B cell (primary cell): ENCODE results near the gene SLC22A25. TPM values are rescaled to one million over a fixed set of nuclear protein-coding genes. Genes with fewer than 3 reads are reported as not detected.
"Not testable (repeated sequence)": the region's sequence is repeated elsewhere in the genome, so short reads cannot be mapped to it uniquely, and the experiment has no call there.

Source experiments
- ATAC-seq: fragments of 200-7000 bp; cut with Tn5 transposase; one replicate; pipeline ENCODE4 v1.10.0; 2021; ENCODE audit warnings: low read depth, mild to moderate bottlenecking, moderate number of reproducible peaks, moderate library complexity
- CTCF ChIA-PET: fragments of 350-600 bp; sonication (Branson Sonifier 250); formaldehyde crosslinking; loops from one replicate; lab custom pipeline; 2021; ENCODE audit warnings: antibody characterized with exemption, inconsistent platforms; lab: Charles Lee
- POLR2A ChIA-PET: fragments of 350-600 bp; sonication (Branson Sonifier 250); formaldehyde crosslinking; loops from one replicate; lab custom pipeline; 2021; ENCODE audit warnings: antibody characterized with exemption; lab: Charles Lee
- DNase-seq: peaks from one replicate; pipeline ENCODE4 v3.0.0; 2013
- H2AFZ ChIP-seq: 2 replicates; pipeline ENCODE4 v1.6.1; 2012; ENCODE audit warnings: mild to moderate bottlenecking, low read depth, low read length; ENCODE audit not compliant: insufficient read depth, poor library complexity, severe bottlenecking
- H3K27ac ChIP-seq, 2 donors: 1 replicate in 1 of 2; 2 replicates in 1 of 2; pipeline ENCODE4 v1.5.1; 2012 to 2013; ENCODE audit warnings: low read length in 2 of 2, mild to moderate bottlenecking in 2 of 2, moderate library complexity in 1 of 2
- H3K27me3 ChIP-seq, 4 experiments: fragments of 200-600 bp in 1 of 4; sonication (generic) in 1 of 4; replicated peaks in 1 of 4; 1 replicate in 2 of 4; 2 replicates in 2 of 4; pipeline versions ENCODE4 v1.6.1 to v1.7.0; 2013 to 2016; ENCODE audit warnings: low read length in 3 of 4, mild to moderate bottlenecking in 2 of 4, mixed read lengths in 1 of 4, moderate library complexity in 1 of 4; ENCODE audit not compliant: insufficient read depth in 4 of 4, control insufficient read depth in 3 of 4; ENCODE audit errors: control extremely low read depth in 1 of 4
- H3K36me3 ChIP-seq, 2 experiments: replicated peaks in 1 of 2; 1 replicate in 1 of 2; 2 replicates in 1 of 2; pipeline versions ENCODE4 v1.6.1 to v1.7.1; 2013; ENCODE audit warnings: low read length in 1 of 2; ENCODE audit not compliant: insufficient read depth in 2 of 2, control insufficient read depth in 1 of 2; ENCODE audit errors: control extremely low read depth in 1 of 2, extremely low read depth in 1 of 2
- H3K4me1 ChIP-seq, 2 donors: fragments of 200-600 bp in 1 of 2; sonication (generic) in 1 of 2; 1 replicate in 1 of 2; 2 replicates in 1 of 2; pipeline versions ENCODE4 v1.5.1 to v1.6.1; 2013 to 2017; ENCODE audit warnings: low read length in 2 of 2; ENCODE audit not compliant: control insufficient read depth in 2 of 2, insufficient read depth in 2 of 2
- H3K4me2 ChIP-seq: replicated peaks from 2 replicates; pipeline ENCODE3; 2012; ENCODE audit warnings: mild to moderate bottlenecking, low read depth, low read length; ENCODE audit not compliant: poor library complexity, severe bottlenecking
- H3K4me3 ChIP-seq, 5 experiments: fragments of 200-600 bp in 1 of 5; sonication (generic) in 1 of 5; 1 replicate in 3 of 5; 2 replicates in 2 of 5; pipeline versions ENCODE4 v1.5.1 to v1.7.0; 2011 to 2016; ENCODE audit warnings: low read length in 4 of 5, mild to moderate bottlenecking in 4 of 5, low read depth in 2 of 5, control low read depth in 1 of 5, moderate library complexity in 1 of 5; ENCODE audit not compliant: insufficient read depth in 1 of 5; ENCODE audit errors: control extremely low read depth in 1 of 5, extremely low read depth in 1 of 5
- H3K79me2 ChIP-seq: fragments of 200-600 bp; sonication (generic); one replicate; pipeline ENCODE4 v1.6.0; 2016; ENCODE audit warnings: low read length; ENCODE audit not compliant: control insufficient read depth, insufficient read depth
- H3K9ac ChIP-seq: fragments of 200-600 bp; sonication (generic); 2 replicates; pipeline ENCODE4 v1.6.1; 2017; ENCODE audit warnings: mild to moderate bottlenecking, low read length, moderate library complexity
- H3K9me3 ChIP-seq, 3 donors: one replicate each; pipeline versions ENCODE4 v1.6.1 to v1.7.1; 2013; ENCODE audit warnings: low read length in 2 of 3; ENCODE audit not compliant: control insufficient read depth in 2 of 3, insufficient read depth in 1 of 3; ENCODE audit errors: control extremely low read depth in 1 of 3
- H4K20me1 ChIP-seq: 2 replicates; pipeline ENCODE4 v1.6.0; 2012; ENCODE audit warnings: mild to moderate bottlenecking, low read length; ENCODE audit not compliant: insufficient read depth, control insufficient read depth, poor library complexity, severe bottlenecking
- H3K27ac Mint-ChIP-seq: one replicate; pipeline ENCODE4 v1.8.0; 2021; ENCODE audit warnings: mixed read lengths
- H3K27me3 Mint-ChIP-seq: one replicate; pipeline ENCODE4 v1.8.0; 2021; ENCODE audit warnings: mixed read lengths
- H3K4me1 Mint-ChIP-seq: one replicate; pipeline ENCODE4 v1.8.0; 2021; ENCODE audit warnings: mixed read lengths
- H3K4me3 Mint-ChIP-seq: one replicate; pipeline ENCODE4 v1.8.0; 2021; ENCODE audit warnings: mixed read lengths
- H3K9me3 Mint-ChIP-seq: one replicate; pipeline ENCODE4 v1.8.0; 2022; ENCODE audit warnings: mixed read lengths; ENCODE audit not compliant: insufficient read depth
- CTCF ChIP-seq: fragments of 200-600 bp; IDR thresholded peaks from one replicate; pipeline ENCODE4 v1.8.0; 2022; ENCODE audit warnings: antibody characterized with exemption, mild to moderate bottlenecking
- EZH2 ChIP-seq: IDR thresholded peaks from 2 replicates; pipeline ENCODE4 v1.6.1; 2012; ENCODE audit warnings: borderline replicate concordance, low read depth, mild to moderate bottlenecking, moderate library complexity, low read length; ENCODE audit not compliant: insufficient read depth, poor library complexity, severe bottlenecking
- WGBS: methylation state at CpG from one replicate; pipeline ENCODE4 v1.1.5; 2013; ENCODE audit warnings: missing lambda C conversion rate; ENCODE audit not compliant: insufficient coverage; 5-methylcytosine and 5-hydroxymethylcytosine counted together
- intact Hi-C: fragments of 100-400 bp; cut with micrococcal nuclease; formaldehyde crosslinking; loops from one replicate; pipeline ENCODE4 v1.10.0; 2022
- polyA plus RNA-seq: library from polyadenylated mRNA; depleted of rRNA; stranded (reverse); fragments of >200 nt; gene quantifications from 2 replicates; pipeline ENCODE4 v1.2.3, GENCODE V29; 2012
- total RNA-seq, 2 donors: library from RNA; stranded (reverse); fragments of 120-200 nt in 1 of 2; gene quantifications; 1 replicate in 1 of 2; 2 replicates in 1 of 2; pipeline versions ENCODE4 v1.2.3 to v1.2.4, GENCODE V29; 2013 to 2022

SLC22A25 gene
- total and polyA plus RNA-seq, 2 donors (not counting 1 experiment from before 2014, with no cell fraction given): not detected

- no peak overlapping the region for H3K4me2 ChIP-seq
- H3K9me3 ChIP-seq: peaks cover 0 to 5% (median 0%) of the 10 kb centered on the region in 3 donors
- TF ChIP-seq CTCF (no peak), EZH2 (no peak)
- H3K36me3 ChIP-seq: no peaks in the 10 kb centered on the region
- no peak overlapping the region for H2AFZ ChIP-seq
- Mint-ChIP-seq H3K4me1 (no peaks in the 10 kb centered on the region), H3K27ac (no peak overlapping the region), H3K9me3 (peaks cover 3% of the 10 kb centered on the region), H3K27me3 (peaks cover 42% of the 10 kb centered on the region), H3K4me3 (no peak overlapping the region)
- H3K9ac ChIP-seq: no peak overlapping the region
- no peak overlapping the region for H3K4me3 ChIP-seq
- no peak overlapping the region for H3K27ac ChIP-seq
- H4K20me1 ChIP-seq: no peaks in the 10 kb centered on the region
- intact Hi-C loops: no loop called here
- no peaks in the 10 kb centered on the region for H3K79me2 ChIP-seq
- peaks cover 0 to 17% (median 4%) of the 10 kb centered on the region in 4 experiments for H3K27me3 ChIP-seq
- ChIA-PET CTCF (no interaction called here), POLR2A (no interaction called here)
- DNase-seq (no peak), ATAC-seq (no peak)
- no peaks in the 10 kb centered on the region for H3K4me1 ChIP-seq
Observed at GRCh38 chr11:63239254-63239653, 4.1 kb downstream of the SLC22A25 start.

- no peak overlapping the region for H3K27ac ChIP-seq
- Mint-ChIP-seq H3K27ac (no peak overlapping the region), H3K27me3 (peaks cover 35% of the 10 kb centered on the region), H3K9me3 (peaks cover 3% of the 10 kb centered on the region), H3K4me1 (no peaks in the 10 kb centered on the region), H3K4me3 (no peak overlapping the region)
- no peak overlapping the region for H2AFZ ChIP-seq
- H3K79me2 ChIP-seq: no peaks in the 10 kb centered on the region
- H3K4me1 ChIP-seq: no peaks in the 10 kb centered on the region
- H3K4me3 ChIP-seq: no peak overlapping the region
- no peaks in the 10 kb centered on the region for H4K20me1 ChIP-seq
- POLR2A ChIA-PET: no interaction called here
- H3K9me3 ChIP-seq: peaks cover 0 to 5% (median 0%) of the 10 kb centered on the region in 3 donors
- TF ChIP-seq EZH2 (no peak), CTCF (no peak)
- ATAC-seq (no peak), DNase-seq (no peak)
- no peaks in the 10 kb centered on the region for H3K36me3 ChIP-seq
- peaks cover 0 to 6% (median 4%) of the 10 kb centered on the region in 4 experiments for H3K27me3 ChIP-seq
- H3K4me2 ChIP-seq: no peak overlapping the region
- CTCF ChIA-PET: no interaction called here
- H3K9ac ChIP-seq: no peak overlapping the region
- intact Hi-C loops: no loop called here
Observed at GRCh38 chr11:63237413-63237812, 6.0 kb downstream of the SLC22A25 start.

- H2AFZ ChIP-seq, ATAC-seq, H3K36me3 ChIP-seq, H3K4me1 Mint-ChIP-seq, H3K4me3 ChIP-seq, DNase-seq, H3K9ac ChIP-seq, POLR2A ChIA-PET, H3K9me3 Mint-ChIP-seq, CTCF ChIA-PET, H3K27me3 ChIP-seq, H3K27ac Mint-ChIP-seq, intact Hi-C loops, H3K9me3 ChIP-seq, H3K27ac ChIP-seq, H3K4me2 ChIP-seq, H3K4me1 ChIP-seq, H3K4me3 Mint-ChIP-seq, H4K20me1 ChIP-seq, H3K79me2 ChIP-seq: not testable (repeated sequence)
- WGBS: 85% methylated on average over 3 of the region's 8 CpGs
- H3K27me3 Mint-ChIP-seq: peaks cover 26% of the 10 kb centered on the region
Observed at GRCh38 chr11:63235471-63236461, 7.6 kb downstream of the SLC22A25 start.
